HTR-8/SVneo (cell line): ENCODE measurements around the gene PCDHGA7.
A peak's percentile ranks its signal among the peaks of the same experiment; 100 is the strongest.
"Not testable (repeated sequence)": the region's sequence is repeated elsewhere in the genome, so short reads cannot be mapped to it uniquely, and the experiment has no call there.

ENCODE experiments used
- DNase-seq: peaks from one replicate; pipeline ENCODE4 v3.0.0; 2011; ENCODE audit warnings: low spot score, mixed read lengths; ENCODE audit not compliant: insufficient read length
- FAIRE-seq: peaks from 2 replicates; lab custom pipeline; 2011; peaks lifted over from hg19 to GRCh38; lab: Jason Lieb, UNC

Gene PCDHGA7

DNA sequence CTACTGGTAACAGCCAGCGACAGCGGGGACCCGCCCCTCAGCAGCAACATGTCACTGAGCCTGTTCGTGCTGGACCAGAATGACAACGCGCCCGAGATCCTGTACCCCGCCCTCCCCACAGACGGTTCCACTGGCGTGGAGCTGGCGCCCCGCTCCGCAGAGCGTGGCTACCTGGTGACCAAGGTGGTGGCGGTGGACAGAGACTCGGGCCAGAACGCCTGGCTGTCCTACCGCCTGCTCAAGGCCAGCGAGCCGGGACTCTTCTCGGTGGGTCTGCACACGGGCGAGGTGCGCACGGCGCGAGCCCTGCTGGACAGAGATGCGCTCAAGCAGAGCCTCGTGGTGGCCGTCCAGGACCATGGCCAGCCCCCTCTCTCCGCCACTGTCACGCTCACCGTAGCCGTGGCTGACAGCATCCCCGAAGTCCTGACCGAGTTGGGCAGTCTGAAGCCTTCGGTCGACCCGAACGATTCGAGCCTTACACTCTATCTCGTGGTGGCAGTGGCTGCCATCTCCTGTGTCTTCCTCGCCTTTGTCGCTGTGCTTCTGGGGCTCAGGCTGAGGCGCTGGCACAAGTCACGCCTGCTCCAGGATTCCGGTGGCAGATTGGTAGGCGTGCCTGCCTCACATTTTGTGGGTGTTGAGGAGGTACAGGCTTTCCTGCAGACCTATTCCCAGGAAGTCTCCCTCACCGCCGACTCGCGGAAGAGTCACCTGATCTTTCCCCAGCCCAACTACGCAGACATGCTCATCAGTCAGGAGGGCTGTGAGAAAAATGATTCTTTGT lies 12.1 kb downstream of the PCDHGA7 start:
- not testable (repeated sequence) for FAIRE-seq, DNase-seq

DNA sequence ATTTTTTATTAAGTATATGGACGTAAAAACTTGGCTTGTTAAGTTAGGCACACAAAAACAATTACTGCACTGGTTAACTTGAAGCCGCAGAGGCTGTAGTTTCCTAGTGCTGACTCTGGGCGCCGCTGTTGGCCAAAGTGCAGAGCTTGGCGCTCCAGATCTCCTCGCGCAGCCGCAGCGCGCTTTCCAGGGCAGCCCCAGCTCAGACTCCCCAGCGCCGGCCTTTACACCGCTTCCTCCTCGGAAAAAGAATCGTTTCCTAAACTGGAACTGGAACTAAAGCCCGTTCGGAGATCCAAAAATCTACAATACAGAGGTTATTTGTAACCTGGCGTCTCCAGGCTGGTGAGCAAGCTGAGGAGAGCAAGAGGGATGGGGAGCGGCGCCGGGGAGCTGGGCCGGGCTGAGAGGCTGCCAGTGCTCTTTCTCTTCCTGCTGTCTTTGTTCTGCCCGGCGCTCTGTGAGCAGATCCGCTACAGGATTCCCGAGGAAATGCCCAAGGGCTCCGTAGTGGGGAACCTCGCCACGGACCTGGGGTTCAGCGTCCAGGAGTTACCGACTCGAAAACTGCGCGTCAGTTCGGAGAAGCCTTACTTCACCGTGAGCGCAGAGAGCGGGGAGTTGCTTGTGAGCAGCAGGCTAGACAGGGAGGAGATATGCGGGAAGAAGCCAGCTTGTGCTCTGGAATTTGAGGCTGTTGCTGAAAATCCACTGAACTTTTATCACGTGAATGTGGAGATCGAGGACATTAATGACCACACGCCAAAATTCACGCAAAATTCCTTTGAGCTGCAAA lies 15.4 kb downstream of the PCDHGA7 start, which contains the start of gene PCDHGB5:
TSS of gene PCDHGB5 (plus strand) at position 192 of the 796 bp plus-strand sequence. CDS start at position 373, 181 bp downstream.
- FAIRE-seq, result peak; percentile 76
- DNase-seq, result not testable (repeated sequence)

DNA sequence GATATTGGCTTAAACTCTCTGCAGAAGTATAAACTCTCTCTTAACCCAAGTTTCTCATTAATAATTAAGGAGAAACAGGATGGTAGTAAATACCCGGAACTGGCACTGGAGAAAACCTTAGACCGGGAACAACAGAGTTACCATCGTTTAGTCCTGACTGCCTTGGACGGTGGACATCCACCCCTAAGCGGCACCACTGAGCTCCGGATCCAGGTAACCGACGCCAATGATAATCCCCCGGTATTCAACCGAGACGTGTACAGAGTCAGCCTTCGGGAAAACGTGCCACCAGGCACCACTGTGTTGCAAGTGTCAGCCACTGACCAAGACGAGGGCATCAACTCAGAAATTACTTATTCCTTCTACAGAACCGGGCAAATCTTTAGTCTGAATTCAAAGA lies 16.1 kb downstream of the PCDHGA7 start:
- FAIRE-seq, result no peak
- DNase-seq, result no peak

DNA sequence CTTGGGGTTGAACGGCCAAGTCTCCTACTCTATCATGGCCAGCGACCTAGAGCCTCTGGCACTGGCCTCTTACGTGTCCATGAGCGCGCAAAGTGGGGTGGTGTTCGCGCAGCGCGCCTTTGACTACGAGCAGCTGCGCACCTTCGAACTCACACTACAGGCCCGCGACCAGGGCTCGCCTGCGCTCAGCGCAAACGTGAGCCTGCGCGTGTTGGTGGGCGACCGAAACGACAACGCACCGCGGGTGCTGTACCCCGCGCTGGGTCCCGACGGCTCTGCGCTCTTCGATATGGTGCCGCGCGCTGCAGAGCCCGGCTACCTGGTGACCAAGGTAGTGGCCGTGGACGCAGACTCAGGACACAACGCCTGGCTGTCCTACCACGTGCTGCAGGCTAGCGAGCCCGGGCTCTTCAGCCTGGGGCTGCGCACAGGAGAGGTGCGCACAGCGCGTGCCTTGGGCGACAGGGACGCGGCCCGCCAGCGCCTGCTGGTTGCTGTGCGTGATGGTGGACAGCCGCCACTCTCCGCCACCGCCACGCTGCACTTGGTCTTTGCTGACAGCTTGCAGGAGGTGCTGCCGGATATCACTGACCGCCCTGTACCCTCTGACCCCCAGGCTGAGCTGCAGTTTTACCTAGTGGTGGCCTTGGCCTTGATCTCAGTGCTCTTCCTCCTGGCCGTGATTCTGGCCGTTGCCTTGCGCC lies 17.2 kb downstream of the PCDHGA7 start:
- FAIRE-seq (no peak), DNase-seq (no peak)

DNA sequence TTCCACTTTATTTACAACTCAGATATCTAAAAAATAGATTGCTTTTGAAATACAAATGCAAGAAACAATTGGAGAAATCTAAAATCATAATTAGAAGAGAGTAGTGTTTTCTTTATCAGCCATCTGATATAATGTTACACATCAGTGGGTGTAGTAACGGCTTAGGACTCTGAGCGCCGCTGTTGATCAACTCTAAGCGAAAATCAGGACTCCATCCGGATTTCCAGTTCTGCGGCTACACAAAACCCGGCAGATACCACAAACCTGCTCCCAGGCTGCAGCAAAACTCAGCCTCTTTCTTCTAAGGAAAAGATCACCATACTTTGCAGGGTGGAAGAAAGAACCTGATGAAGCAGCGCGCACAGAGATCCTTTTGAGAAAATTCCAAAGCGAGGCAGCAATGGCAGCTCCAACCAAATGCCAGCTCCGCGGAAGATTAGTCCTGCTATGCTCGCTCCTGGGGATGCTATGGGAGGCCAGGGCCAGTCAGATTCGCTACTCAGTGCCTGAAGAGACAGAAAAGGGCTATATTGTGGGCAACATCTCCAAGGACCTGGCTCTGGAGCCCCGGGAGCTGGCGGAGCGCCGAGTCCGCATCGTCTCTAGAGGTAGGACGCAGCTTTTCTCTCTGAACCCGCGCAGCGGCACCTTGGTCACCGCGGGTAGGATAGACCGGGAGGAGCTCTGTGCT lies 20.2 kb downstream of the PCDHGA7 start, which contains the start of gene PCDHGA9:
TSS of gene PCDHGA9 (plus strand) at position 226 of the 691 bp plus-strand sequence. CDS start at position 401, 175 bp downstream.
- no peak for DNase-seq

DNA sequence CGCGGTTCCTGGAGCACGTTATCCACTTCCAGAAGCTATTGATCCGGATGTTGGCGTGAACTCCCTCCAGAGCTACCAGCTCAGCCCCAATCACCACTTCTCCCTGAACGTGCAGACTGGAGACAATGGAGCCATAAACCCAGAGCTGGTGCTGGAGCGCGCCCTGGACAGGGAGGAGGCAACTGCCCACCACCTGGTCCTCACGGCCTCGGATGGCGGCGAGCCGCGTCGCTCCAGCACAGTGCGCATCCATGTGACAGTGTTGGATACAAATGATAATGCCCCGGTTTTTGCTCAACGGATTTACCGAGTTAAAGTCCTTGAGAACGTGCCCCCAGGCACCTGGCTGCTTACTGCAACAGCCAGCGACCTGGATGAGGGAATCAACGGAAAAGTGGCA lies 20.8 kb downstream of the PCDHGA7 start:
- DNase-seq (no peak), FAIRE-seq (no peak)

More for the DNA sequence above, 20.2 kb downstream of the PCDHGA7 start, which contains the start of gene PCDHGA9:
- FAIRE-seq, result no peak

DNA sequence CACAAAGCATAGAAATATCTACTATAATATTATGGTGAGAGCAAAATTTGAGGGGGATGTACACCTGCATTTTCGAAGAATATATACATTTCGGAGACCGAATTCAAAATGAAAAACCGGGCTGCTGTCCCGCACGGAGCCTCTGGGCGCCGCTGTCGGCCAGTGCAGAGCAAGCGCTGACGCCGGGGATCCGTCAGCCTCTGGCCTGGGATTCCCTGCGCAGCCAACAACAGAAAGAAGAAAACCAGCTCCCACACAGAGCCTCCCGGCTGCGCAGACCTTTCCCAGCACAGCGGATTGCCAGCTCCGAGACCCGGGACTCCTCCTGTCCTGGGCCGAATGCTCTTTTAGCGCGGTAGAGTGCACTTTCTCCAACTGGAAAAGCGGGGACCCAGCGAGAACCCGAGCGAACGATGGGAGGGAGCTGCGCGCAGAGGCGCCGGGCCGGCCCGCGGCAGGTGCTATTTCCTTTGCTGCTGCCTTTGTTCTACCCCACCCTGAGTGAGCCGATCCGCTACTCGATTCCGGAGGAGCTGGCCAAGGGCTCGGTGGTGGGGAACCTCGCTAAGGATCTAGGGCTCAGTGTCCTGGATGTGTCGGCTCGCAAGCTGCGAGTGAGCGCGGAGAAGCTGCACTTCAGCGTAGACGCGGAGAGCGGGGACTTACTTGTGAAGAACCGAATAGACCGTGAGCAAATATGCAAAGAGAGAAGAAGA lies 25.4 kb downstream of the PCDHGA7 start, which contains the start of gene PCDHGB6:
TSS of gene PCDHGB6 (plus strand) at position 232 of the 716 bp plus-strand sequence. CDS start at position 414, 182 bp downstream.
- not testable (repeated sequence) for DNase-seq, FAIRE-seq

DNA sequence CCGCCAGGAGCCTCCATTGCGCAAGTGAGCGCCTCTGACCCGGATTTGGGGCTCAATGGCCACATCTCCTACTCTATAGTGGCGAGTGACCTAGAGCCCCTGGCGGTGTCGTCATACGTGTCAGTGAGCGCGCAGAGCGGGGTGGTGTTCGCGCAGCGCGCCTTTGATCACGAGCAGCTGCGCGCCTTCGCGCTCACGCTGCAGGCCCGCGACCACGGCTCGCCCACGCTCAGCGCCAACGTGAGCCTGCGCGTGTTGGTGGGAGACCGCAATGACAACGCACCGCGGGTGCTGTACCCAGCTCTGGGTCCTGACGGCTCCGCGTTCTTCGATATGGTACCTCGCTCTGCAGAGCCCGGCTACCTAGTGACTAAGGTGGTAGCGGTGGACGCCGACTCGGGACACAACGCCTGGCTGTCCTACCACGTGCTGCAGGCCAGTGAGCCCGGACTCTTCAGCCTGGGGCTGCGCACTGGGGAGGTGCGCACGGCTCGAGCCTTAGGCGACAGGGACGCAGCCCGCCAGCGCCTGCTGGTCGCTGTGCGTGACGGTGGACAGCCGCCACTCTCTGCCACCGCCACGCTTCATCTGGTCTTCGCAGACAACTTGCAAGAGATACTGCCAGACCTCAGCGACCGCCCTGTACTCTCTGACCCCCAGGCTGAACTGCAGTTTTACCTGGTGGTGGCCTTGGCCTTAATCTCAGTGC lies 27.2 kb downstream of the PCDHGA7 start:
- FAIRE-seq, result no peak

DNA sequence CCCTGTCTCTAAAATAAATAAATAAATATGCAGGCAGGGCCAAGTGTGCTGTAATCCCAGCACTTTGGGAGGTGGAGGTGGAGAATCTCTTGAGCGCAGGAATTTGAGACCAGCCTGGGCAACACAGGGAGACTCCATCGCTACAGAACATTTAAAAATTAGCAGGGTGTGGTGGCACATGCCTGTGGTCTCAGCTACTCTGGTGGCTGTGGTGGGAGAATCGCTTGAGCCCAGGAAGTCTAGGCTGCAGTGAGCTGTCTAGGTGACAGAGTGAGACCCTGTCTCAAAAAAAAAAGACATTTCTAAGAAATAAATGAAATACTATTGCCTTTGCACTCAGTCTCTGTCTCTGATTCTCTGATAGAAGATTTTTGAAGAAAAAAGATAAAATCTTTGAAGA lies 29.0 kb downstream of the PCDHGA7 start:
- no peak for FAIRE-seq
- DNase-seq, result no peak

More for the DNA sequence above, 27.2 kb downstream of the PCDHGA7 start:
- no peak for DNase-seq

DNA sequence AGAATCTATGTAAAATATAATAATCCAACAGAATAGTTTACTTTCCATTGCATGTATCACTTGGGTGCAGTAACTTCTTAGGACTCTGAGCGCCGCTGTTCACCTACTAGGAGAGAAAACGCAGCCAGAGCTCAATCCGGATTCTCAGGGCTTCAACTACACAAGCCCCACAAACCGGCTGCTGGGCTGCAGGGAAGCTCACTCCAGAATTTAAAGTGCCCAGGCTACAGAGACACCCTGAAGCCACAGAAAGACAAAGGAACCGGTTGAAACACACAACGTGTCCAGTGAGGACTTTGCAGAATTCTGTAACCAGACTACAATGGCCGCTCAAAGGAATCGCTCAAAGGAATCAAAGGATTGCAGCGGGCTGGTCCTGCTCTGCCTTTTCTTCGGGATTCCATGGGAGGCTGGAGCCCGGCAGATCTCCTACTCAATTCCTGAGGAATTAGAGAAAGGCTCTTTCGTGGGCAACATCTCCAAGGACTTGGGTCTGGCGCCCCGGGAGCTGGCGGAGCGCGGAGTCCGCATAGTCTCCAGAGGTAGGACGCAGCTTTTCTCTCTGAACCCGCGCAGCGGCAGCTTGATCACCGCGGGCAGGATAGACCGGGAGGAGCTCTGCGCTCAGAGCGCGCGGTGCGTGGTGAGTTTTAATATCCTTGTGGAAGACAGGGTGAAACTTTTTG lies 30.5 kb downstream of the PCDHGA7 start, which contains the start of gene PCDHGA10:
TSS of gene PCDHGA10 (plus strand) at position 134 of the 686 bp plus-strand sequence. CDS start at position 323, 189 bp downstream.
- DNase-seq (peak; percentile 48), FAIRE-seq (no peak)

DNA sequence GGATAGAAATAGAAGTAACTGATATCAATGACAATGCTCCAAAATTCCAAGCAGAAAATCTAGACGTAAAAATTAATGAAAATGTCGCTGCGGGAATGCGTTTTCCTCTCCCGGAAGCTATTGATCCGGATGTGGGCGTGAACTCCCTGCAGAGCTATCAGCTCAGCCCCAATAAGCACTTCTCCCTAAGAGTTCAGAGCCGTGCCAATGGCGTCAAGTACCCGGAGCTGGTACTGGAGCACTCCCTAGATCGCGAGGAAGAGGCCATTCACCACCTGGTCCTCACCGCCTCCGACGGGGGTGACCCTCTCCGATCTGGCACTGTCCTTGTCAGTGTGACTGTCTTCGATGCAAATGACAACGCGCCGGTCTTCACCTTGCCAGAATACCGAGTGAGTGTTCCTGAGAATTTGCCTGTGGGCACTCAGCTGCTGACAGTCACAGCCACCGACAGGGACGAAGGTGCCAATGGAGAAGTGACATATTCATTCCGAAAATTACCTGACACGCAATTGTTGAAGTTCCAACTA lies 31.1 kb downstream of the PCDHGA7 start:
- no peak for DNase-seq
- no peak for FAIRE-seq

DNA sequence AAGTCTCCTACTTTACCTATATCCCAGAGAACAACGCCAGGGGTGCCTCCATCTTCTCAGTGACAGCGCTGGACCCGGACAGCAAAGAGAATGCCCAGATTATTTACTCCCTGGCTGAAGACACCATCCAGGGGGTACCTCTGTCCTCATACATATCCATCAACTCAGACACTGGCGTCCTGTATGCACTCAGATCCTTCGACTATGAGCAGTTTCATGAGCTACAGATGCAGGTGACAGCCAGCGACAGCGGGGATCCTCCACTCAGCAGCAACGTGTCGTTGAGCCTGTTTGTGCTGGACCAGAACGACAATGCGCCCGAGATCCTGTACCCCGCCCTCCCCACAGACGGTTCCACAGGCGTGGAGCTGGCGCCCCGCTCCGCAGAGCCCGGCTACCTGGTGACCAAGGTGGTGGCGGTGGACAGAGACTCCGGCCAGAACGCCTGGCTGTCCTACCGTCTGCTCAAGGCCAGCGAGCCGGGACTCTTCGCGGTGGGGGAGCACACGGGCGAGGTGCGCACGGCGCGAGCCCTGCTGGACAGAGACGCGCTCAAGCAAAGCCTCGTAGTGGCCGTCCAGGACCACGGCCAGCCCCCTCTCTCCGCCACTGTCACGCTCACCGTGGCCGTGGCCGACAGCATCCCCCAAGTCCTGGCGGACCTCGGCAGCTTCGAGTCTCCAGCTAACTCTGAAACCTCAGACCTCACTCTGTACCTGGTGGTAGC lies 32.2 kb downstream of the PCDHGA7 start:
- not testable (repeated sequence) for FAIRE-seq, DNase-seq

DNA sequence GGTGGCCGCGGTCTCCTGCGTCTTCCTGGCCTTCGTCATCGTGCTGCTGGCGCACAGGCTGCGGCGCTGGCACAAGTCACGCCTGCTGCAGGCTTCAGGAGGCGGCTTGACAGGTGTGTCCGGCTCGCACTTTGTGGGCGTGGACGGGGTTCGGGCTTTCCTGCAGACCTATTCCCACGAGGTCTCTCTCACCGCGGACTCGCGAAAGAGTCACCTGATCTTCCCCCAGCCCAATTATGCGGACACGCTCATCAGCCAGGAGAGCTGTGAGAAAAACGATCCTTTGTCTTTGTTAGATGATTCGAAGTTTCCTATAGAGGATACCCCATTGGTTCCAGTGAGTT lies 32.7 kb downstream of the PCDHGA7 start:
- FAIRE-seq, DNase-seq: not testable (repeated sequence)

DNA sequence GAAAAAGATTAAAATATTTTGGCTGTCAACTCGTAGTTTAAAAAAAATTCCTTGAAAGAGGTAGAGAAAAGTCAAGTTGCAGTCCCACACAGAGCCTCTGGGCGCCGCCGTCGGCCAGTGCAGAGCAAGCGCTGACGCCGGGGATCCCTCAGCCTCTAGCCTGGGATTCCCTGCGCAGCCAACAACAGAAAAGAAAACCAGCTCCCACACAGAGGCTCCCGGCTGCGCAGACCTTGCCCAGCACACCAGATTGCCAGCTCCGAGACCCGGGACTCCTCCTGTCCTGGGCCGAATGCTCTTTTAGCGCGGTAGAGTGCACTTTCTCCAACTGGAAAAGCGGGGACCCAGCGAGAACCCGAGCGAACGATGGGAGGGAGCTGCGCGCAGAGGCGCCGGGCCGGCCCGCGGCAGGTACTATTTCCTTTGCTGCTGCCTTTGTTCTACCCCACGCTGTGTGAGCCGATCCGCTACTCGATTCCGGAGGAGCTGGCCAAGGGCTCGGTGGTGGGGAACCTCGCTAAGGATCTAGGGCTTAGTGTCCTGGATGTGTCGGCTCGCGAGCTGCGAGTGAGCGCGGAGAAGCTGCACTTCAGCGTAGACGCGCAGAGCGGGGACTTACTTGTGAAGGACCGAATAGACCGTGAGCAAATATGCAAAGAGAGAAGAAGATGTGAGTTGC lies 35.1 kb downstream of the PCDHGA7 start, which contains the start of gene PCDHGB7:
TSS of gene PCDHGB7 (plus strand) at position 184 of the 679 bp plus-strand sequence. CDS start at position 367, 183 bp downstream.
- DNase-seq, FAIRE-seq: not testable (repeated sequence)

DNA sequence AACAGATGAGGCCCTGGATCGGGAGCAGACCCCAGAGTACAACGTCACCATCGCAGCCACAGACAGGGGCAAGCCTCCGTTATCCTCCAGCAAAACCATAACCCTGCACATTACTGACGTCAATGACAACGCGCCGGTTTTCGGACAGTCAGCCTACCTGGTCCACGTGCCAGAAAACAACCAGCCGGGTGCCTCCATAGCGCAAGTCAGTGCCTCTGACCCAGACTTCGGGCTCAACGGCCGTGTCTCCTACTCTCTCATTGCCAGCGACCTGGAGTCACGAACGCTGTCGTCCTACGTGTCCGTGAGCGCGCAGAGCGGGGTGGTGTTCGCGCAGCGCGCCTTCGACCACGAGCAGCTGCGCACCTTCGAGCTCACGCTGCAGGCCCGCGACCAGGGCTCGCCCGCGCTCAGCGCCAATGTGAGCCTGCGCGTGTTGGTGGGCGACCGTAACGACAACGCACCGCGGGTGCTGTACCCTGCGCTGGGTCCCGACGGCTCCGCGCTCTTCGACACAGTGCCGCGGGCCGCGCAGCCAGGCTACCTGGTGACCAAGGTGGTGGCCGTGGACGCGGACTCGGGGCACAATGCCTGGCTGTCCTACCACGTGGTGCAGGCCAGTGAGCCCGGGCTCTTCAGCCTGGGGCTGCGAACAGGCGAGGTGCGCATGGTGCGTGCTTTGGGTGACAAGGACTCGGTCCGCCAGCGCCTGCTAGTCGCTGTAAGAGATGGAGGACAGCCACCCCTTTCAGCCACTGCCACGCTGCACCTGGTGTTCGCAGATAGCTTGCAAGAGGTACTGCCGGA lies 36.7 kb downstream of the PCDHGA7 start:
- FAIRE-seq (no peak), DNase-seq (no peak)
